Measurements from ENCODE around the gene BAZ2B.
"Not testable (repeated sequence)": the region's sequence is repeated elsewhere in the genome, so short reads cannot be mapped to it uniquely, and the experiment has no call there.

BAZ2B gene

GRCh38 chr2:159399716-159400415 lies 216.5 kb downstream of the BAZ2B start:
- DNase-seq, result no peak

GRCh38 chr2:159396799-159397198 lies 219.5 kb downstream of the BAZ2B start:
- peak; percentile 36 for DNase-seq

GRCh38 chr2:159382447-159383028 lies 233.8 kb downstream of the BAZ2B start:
- no peak for DNase-seq

- no peak for DNase-seq
Measured at GRCh38 chr2:159381574-159381973, 234.8 kb downstream of the BAZ2B start.

GRCh38 chr2:159380685-159381239 lies 235.6 kb downstream of the BAZ2B start:
- DNase-seq, result no peak

GRCh38 chr2:159379181-159379580 lies 237.2 kb downstream of the BAZ2B start:
- no peak for DNase-seq

GRCh38 chr2:159375241-159375640 lies 241.1 kb downstream of the BAZ2B start:
- DNase-seq, result no peak

- DNase-seq, result no peak
Measured at GRCh38 chr2:159371506-159371905, 244.8 kb downstream of the BAZ2B start.

- no peak for DNase-seq
Measured at GRCh38 chr2:159366538-159366937, 249.8 kb downstream of the BAZ2B start.

GRCh38 chr2:159362816-159363251 lies 253.5 kb downstream of the BAZ2B start:
- no peak for DNase-seq

GRCh38 chr2:159362094-159362493 lies 254.3 kb downstream of the BAZ2B start:
- no peak for DNase-seq

GRCh38 chr2:159361603-159362002 lies 254.7 kb downstream of the BAZ2B start:
- not testable (repeated sequence) for DNase-seq

- DNase-seq, result no peak
Measured at GRCh38 chr2:159356053-159356554, 260.2 kb downstream of the BAZ2B start.

GRCh38 chr2:159351977-159352376 lies 264.4 kb downstream of the BAZ2B start:
- no peak for DNase-seq

- DNase-seq, result no peak
Measured at GRCh38 chr2:159349674-159350299, 266.6 kb downstream of the BAZ2B start.

GRCh38 chr2:159326569-159327255 lies 289.6 kb downstream of the BAZ2B start:
- DNase-seq, result no peak

GRCh38 chr2:159322419-159322818 lies 293.9 kb downstream of the BAZ2B start:
- no peak for DNase-seq

- no peak for DNase-seq
Measured at GRCh38 chr2:159317392-159318088, 298.8 kb downstream of the BAZ2B start.

- DNase-seq, result no peak
Measured at GRCh38 chr2:159307942-159308341, 308.4 kb downstream of the BAZ2B start.

GRCh38 chr2:159300586-159300985 lies 315.8 kb downstream of the BAZ2B start:
- DNase-seq, result no peak

- DNase-seq, result no peak
Measured at GRCh38 chr2:159298967-159299366, 317.4 kb downstream of the BAZ2B start.

GRCh38 chr2:159297042-159297707 lies 319.2 kb downstream of the BAZ2B start:
- DNase-seq, result no peak

Data from NCI-H2029 (cell line).